Subcutaneous abdominal adipose tissue (tissue), 5 donors: Measurements from ENCODE around the gene ABCC8.

ENCODE experiments used
- H3K27ac ChIP-seq: one replicate; pipeline ENCODE4 v1.7.0; 2013; ENCODE audit warnings: low read depth, mild to moderate bottlenecking, inconsistent platforms, low read length, moderate library complexity
- H3K27me3 ChIP-seq, 5 donors: one replicate each; pipeline ENCODE4 v1.7.0; 2013; ENCODE audit warnings: low read length in 5 of 5, inconsistent platforms in 1 of 5; ENCODE audit not compliant: control insufficient read depth in 5 of 5, insufficient read depth in 4 of 5
- H3K36me3 ChIP-seq, 5 donors: one replicate each; pipeline ENCODE4 v1.7.0; 2013; ENCODE audit warnings: low read length in 5 of 5; ENCODE audit not compliant: control insufficient read depth in 5 of 5, insufficient read depth in 5 of 5
- H3K4me1 ChIP-seq, 5 donors: one replicate each; pipeline ENCODE4 v1.7.0; 2013; ENCODE audit warnings: low read length in 5 of 5, mild to moderate bottlenecking in 3 of 5, moderate library complexity in 1 of 5; ENCODE audit not compliant: control insufficient read depth in 5 of 5, insufficient read depth in 5 of 5
- H3K4me3 ChIP-seq, 5 donors: one replicate each; pipeline ENCODE4 v1.7.0; 2013; ENCODE audit warnings: low read length in 5 of 5, low read depth in 1 of 5
- H3K9ac ChIP-seq, 5 donors: one replicate each; pipeline ENCODE4 v1.7.0; 2013; ENCODE audit warnings: low read length in 5 of 5, mild to moderate bottlenecking in 4 of 5, moderate library complexity in 3 of 5
- H3K9me3 ChIP-seq, 5 donors: one replicate each; pipeline ENCODE4 v1.7.0; 2013; ENCODE audit warnings: low read length in 5 of 5; ENCODE audit not compliant: control insufficient read depth in 5 of 5
- donor health status: healthy.
- donor health status: healthy.
- donor health status: healthy.
- donor health status: healthy.
- donor health status: healthy.

Gene ABCC8

DNA sequence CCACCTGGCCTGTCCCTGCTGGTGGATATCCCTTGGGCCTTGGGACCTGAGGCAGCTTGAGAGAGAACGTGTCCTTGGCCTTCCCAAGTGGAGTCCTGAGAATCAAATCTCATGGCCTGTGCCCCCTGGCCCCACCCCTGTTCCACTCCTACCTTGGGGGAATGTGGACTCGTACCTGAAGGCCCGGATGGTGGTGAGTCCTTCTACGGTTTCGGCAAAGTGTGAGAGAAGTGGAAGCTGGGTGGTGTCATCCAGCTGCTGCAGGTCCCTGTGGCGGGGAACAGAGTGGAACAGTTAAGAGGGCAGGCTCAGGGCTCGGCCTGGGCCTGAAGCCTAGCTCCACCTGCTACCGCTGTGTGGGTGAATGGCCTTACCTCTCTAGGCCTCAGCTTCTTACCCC is 74.2 kb downstream of the ABCC8 start:
- Histone ChIP-seq H3K9me3 (no peaks in the 10 kb centered on the region), H3K27ac (no peak overlapping the region), H3K36me3 (no peaks in the 10 kb centered on the region), H3K4me3 (no peak overlapping the region), H3K9ac (no peak overlapping the region), H3K27me3 (peaks cover 0 to 2% (median 0%) of the 10 kb centered on the region in 5 donors), H3K4me1 (peaks cover 8 to 28% (median 23%) of the 10 kb centered on the region in 5 donors)

DNA sequence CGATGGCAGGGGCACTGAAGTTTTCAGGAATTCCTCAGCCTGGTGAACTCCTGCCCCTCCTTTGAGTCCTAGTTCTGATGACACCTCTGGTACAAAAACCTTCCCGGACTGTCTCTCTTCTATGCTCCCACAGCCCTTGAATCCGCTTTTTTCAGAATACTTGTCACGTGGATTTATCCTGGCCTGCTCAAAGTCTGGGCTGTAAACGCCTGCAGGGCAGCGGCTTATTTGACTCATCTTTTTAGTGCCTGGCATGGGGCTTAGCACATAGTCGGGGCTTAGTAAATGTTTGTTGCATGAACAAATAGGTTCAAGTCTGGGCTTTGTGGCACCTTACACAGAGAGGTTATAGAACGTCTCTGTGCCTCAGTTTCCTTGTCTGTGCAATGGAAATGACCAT is 74.8 kb downstream of the ABCC8 start:
- Histone ChIP-seq H3K27ac (no peak overlapping the region), H3K4me1 (peaks cover 8 to 25% (median 21%) of the 10 kb centered on the region in 5 donors)

DNA sequence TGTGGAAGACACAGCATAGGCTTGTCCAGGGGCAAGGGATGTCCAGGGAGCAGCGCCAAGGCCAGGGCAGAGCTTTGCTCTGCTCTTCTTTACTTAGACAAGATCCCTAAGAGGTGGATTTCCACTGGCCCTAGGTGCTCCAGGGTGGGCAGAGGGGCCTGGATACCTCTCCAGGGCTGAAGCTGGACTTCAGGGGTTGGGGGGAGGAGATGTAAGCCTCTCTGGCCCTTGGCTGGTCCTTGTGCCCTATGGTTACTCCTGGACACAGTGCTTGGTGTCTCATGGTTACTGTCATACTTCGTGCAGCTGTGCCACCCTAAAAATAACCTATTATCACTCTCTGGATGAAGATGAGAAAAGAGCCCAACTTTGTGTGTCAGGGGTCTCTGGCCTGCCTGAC is 75.3 kb downstream of the ABCC8 start:
- Histone ChIP-seq H3K4me1 (peaks cover 7 to 21% (median 18%) of the 10 kb centered on the region in 5 donors), H3K4me3 (no peak overlapping the region), H3K36me3 (no peaks in the 10 kb centered on the region), H3K27ac (no peak overlapping the region), H3K27me3 (peaks cover 0 to 2% (median 0%) of the 10 kb centered on the region in 5 donors), H3K9me3 (no peaks in the 10 kb centered on the region), H3K9ac (no peak overlapping the region)

More for the DNA sequence above, 74.8 kb downstream of the ABCC8 start:
- no peak overlapping the region for H3K9ac ChIP-seq
- peaks cover 0 to 2% (median 0%) of the 10 kb centered on the region in 5 donors for H3K27me3 ChIP-seq
- H3K9me3 ChIP-seq = no peaks in the 10 kb centered on the region
- H3K4me3 ChIP-seq = no peak overlapping the region
- no peaks in the 10 kb centered on the region for H3K36me3 ChIP-seq

- Histone ChIP-seq H3K9me3 (no peaks in the 10 kb centered on the region), H3K4me3 (no peak overlapping the region), H3K4me1 (peaks cover 0 to 10% (median 9%) of the 10 kb centered on the region in 5 donors), H3K9ac (no peak overlapping the region), H3K27ac (no peak overlapping the region), H3K27me3 (peaks cover 0 to 2% (median 0%) of the 10 kb centered on the region in 5 donors), H3K36me3 (no peaks in the 10 kb centered on the region)
Measured at GRCh38 chr11:17400048-17400775, 76.4 kb downstream of the ABCC8 start.

DNA sequence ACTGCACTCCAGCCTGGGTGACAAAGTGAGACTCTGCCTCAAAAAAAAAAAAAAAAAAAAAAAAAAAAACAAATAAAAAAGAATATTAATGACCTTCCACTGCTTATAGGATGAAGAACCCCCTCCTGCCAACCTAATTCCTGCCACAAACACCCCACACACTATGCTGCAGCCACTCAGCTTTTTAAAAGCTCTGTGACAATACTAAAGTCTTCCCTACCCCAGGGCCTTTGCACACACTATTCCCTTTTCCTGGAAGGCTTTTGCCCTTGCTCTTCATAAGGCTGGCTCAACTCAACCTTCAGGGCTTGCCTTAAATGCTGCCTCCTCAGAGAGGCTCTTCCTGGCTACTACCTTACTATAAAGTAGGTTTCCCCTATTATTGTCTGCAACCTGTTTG is 77.4 kb downstream of the ABCC8 start:
- no peaks in the 10 kb centered on the region for H3K9me3 ChIP-seq

DNA sequence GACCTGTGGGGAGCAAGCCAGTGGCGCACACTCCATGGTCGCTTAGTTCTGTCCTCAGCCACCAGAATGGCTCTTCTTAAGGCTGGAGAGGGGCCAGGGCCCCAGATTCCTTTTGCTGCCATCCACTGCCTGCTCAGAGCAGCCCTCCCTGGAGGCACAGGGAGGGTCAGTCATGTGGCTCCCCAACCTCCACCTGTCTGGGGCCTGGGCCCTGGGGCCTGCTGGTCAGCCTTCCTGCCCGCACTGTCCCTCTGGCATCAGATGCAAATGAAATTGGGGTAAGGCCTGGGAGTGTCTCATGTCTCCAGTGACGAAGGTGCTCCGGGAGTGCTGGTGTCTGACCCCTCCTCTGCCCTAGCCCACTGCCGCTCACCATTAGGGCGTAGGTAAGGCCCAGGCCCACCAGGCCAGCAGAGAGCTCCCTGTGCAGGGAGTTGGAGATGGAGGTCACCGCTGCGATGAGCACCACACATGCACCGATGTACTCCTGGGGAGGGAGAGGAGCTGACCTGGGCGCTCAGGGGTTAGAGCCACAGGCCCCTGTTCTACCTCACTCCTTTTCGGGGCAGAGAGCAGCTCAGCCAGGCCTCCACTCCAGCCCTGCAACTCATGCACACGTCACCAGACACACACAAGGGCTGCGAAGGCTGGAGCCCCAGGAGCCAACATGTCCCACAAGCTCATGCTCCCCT is 79.2 kb downstream of the ABCC8 start:
- no peak overlapping the region for H3K4me3 ChIP-seq
- H3K27me3 ChIP-seq = peaks cover 0 to 2% (median 0%) of the 10 kb centered on the region in 5 donors
- H3K27ac ChIP-seq = no peak overlapping the region
- H3K9ac ChIP-seq = no peak overlapping the region
- H3K9me3 ChIP-seq = peaks cover 0 to 4% (median 0%) of the 10 kb centered on the region in 5 donors
- H3K36me3 ChIP-seq = no peaks in the 10 kb centered on the region
- H3K4me1 ChIP-seq = no peaks in the 10 kb centered on the region

More for the DNA sequence above, 77.4 kb downstream of the ABCC8 start:
- H3K4me3 ChIP-seq = no peak overlapping the region
- H3K4me1 ChIP-seq = peaks cover 0 to 6% (median 4%) of the 10 kb centered on the region in 5 donors
- H3K27ac ChIP-seq = no peak overlapping the region
- no peaks in the 10 kb centered on the region for H3K36me3 ChIP-seq
- H3K9ac ChIP-seq = no peak overlapping the region
- H3K27me3 ChIP-seq = peaks cover 0 to 2% (median 0%) of the 10 kb centered on the region in 5 donors

GRCh38 chr11:17396598-17397310 is 79.9 kb downstream of the ABCC8 start:
- Histone ChIP-seq H3K27ac (no peak overlapping the region), H3K9me3 (peaks cover 0 to 7% (median 0%) of the 10 kb centered on the region in 5 donors), H3K36me3 (no peaks in the 10 kb centered on the region), H3K4me1 (no peaks in the 10 kb centered on the region), H3K4me3 (no peak overlapping the region), H3K9ac (no peak overlapping the region), H3K27me3 (peaks cover 0 to 2% (median 0%) of the 10 kb centered on the region in 5 donors)

- H3K4me1 ChIP-seq = no peaks in the 10 kb centered on the region
- no peaks in the 10 kb centered on the region for H3K36me3 ChIP-seq
Measured at GRCh38 chr11:17395978-17396377, 80.7 kb downstream of the ABCC8 start.

GRCh38 chr11:17395554-17395961 is 81.1 kb downstream of the ABCC8 start:
- Histone ChIP-seq H3K4me1 (no peaks in the 10 kb centered on the region), H3K36me3 (no peaks in the 10 kb centered on the region), H3K9me3 (peaks cover 0 to 7% (median 0%) of the 10 kb centered on the region in 5 donors), H3K4me3 (no peak overlapping the region), H3K9ac (no peak overlapping the region), H3K27ac (no peak overlapping the region), H3K27me3 (peaks cover 0 to 2% (median 0%) of the 10 kb centered on the region in 5 donors)

More at GRCh38 chr11:17395978-17396377, 80.7 kb downstream of the ABCC8 start:
- Histone ChIP-seq H3K9ac (no peak overlapping the region), H3K9me3 (peaks cover 0 to 7% (median 0%) of the 10 kb centered on the region in 5 donors), H3K27me3 (peaks cover 0 to 2% (median 0%) of the 10 kb centered on the region in 5 donors), H3K27ac (no peak overlapping the region), H3K4me3 (no peak overlapping the region)
